PFSK-1 (cell line): Measurements from ENCODE around the gene EFHC2.

Experiments used
- POLR2AphosphoS5 ChIP-seq: IDR thresholded peaks from 2 replicates; pipeline ENCODE4 v1.6.1; 2012; ENCODE audit warnings: low read depth, mild to moderate bottlenecking, control low read depth, low read length, moderate library complexity
- REST ChIP-seq, 2 experiments: IDR thresholded peaks; 2 replicates each; pipeline versions ENCODE4 v1.6.1 to v1.8.0; 2011 to 2012; ENCODE audit warnings: low read depth in 2 of 2, low read length in 2 of 2, control low read depth in 1 of 2, inconsistent platforms in 1 of 2, mild to moderate bottlenecking in 1 of 2, moderate library complexity in 1 of 2; ENCODE audit not compliant: insufficient read depth in 1 of 2
- SIN3A ChIP-seq: IDR thresholded peaks from 2 replicates; pipeline ENCODE4 v1.6.1; 2012; ENCODE audit warnings: mild to moderate bottlenecking, low read length, moderate library complexity, borderline replicate concordance; ENCODE audit not compliant: insufficient read depth

GRCh38 chrX:44314259-44314734, 29.2 kb downstream of the EFHC2 start:
- TF ChIP-seq REST (IDR thresholded peaks at IDR 0.05; ENCODE audit: insufficient read depth in 1 of 2, low read depth in 2 of 2, low read length in 2 of 2) (no peak), POLR2AphosphoS5 (no peak), SIN3A (no peak)
